Measurements from ENCODE around the gene AP1M1. TPM values are rescaled to one million over a fixed set of nuclear protein-coding genes. Genes with fewer than 3 reads are reported as not detected.
"Not testable (repeated sequence)": the region's sequence is repeated elsewhere in the genome, so short reads cannot be mapped to it uniquely, and the experiment has no call there.

The AP1M1 gene
- total RNA-seq, 1 donor from 2014 or later, result 105 TPM

- no peak for DNase-seq (ENCODE audit: low read depth)
- no peak overlapping the region for H3K4me3 ChIP-seq (ENCODE audit: low read depth, low read length)
- TF ChIP-seq CTCF (conservative IDR thresholded peaks at IDR 0.05; ENCODE audit: low read depth, low read length), result no peak
These were observed 31.3 kb upstream of the AP1M1 start for GRCh38 chr19:16166417-16166816.

- DNase-seq (ENCODE audit: low read depth), result no peak
- no peak overlapping the region for H3K4me3 ChIP-seq (ENCODE audit: low read depth, low read length)
- TF ChIP-seq CTCF (conservative IDR thresholded peaks at IDR 0.05; ENCODE audit: low read depth, low read length), result no peak
These were observed 30.7 kb upstream of the AP1M1 start for GRCh38 chr19:16167055-16167454.

- H3K4me3 ChIP-seq (ENCODE audit: low read depth, low read length), result no peak overlapping the region
- no peak for TF ChIP-seq CTCF (conservative IDR thresholded peaks at IDR 0.05; ENCODE audit: low read depth, low read length)
- no peak for DNase-seq (ENCODE audit: low read depth)
These were observed 29.1 kb upstream of the AP1M1 start for GRCh38 chr19:16168465-16169081.

- DNase-seq (ENCODE audit: low read depth), result no peak
- H3K4me3 ChIP-seq (ENCODE audit: low read depth, low read length), result no peak overlapping the region
- TF ChIP-seq CTCF (conservative IDR thresholded peaks at IDR 0.05; ENCODE audit: low read depth, low read length), result no peak
These were observed 27.6 kb upstream of the AP1M1 start for GRCh38 chr19:16170134-16170533.

GRCh38 chr19:16175954-16176353, 21.8 kb upstream of the AP1M1 start:
- no peak overlapping the region for H3K4me3 ChIP-seq (ENCODE audit: low read depth, low read length)
- DNase-seq (ENCODE audit: low read depth), result no peak
- TF ChIP-seq CTCF (conservative IDR thresholded peaks at IDR 0.05; ENCODE audit: low read depth, low read length), result no peak

GRCh38 chr19:16178866-16179265, 18.8 kb upstream of the AP1M1 start:
- H3K4me3 ChIP-seq (ENCODE audit: low read depth, low read length), result not testable (repeated sequence)

GRCh38 chr19:16180611-16181010, 17.1 kb upstream of the AP1M1 start:
- no peak for DNase-seq (ENCODE audit: low read depth)
- no peak for TF ChIP-seq CTCF (conservative IDR thresholded peaks at IDR 0.05; ENCODE audit: low read depth, low read length)

More at GRCh38 chr19:16178866-16179265, 18.8 kb upstream of the AP1M1 start:
- not testable (repeated sequence) for DNase-seq (ENCODE audit: low read depth)

More at GRCh38 chr19:16180611-16181010, 17.1 kb upstream of the AP1M1 start:
- no peak overlapping the region for H3K4me3 ChIP-seq (ENCODE audit: low read depth, low read length)

All from epithelial cell of proximal tubule (primary cell).